Trophoblast cell (in vitro differentiated cells and primary cell): Measurements from ENCODE around the gene RPL10A.

Experiments
- DNase-seq, 2 donors: peaks; one replicate each; pipeline ENCODE4 v3.0.0-alpha.2; 2016
- H2AFZ ChIP-seq: 2 replicates; pipeline ENCODE4 v1.6.1; 2013; ENCODE audit warnings: low read length, moderate library complexity, mild to moderate bottlenecking; ENCODE audit not compliant: insufficient read depth, poor library complexity
- H2AK5ac ChIP-seq: 2 replicates; pipeline ENCODE4 v1.6.1; 2013; ENCODE audit warnings: mild to moderate bottlenecking, low read length
- H2BK120ac ChIP-seq: 2 replicates; pipeline ENCODE4 v1.6.1; 2013; ENCODE audit warnings: low read length, mild to moderate bottlenecking, moderate library complexity; ENCODE audit not compliant: insufficient read depth, poor library complexity
- H2BK12ac ChIP-seq: 2 replicates; pipeline ENCODE4 v1.6.1; 2013; ENCODE audit warnings: mild to moderate bottlenecking, low read length, moderate library complexity
- H2BK5ac ChIP-seq: 2 replicates; pipeline ENCODE4 v1.6.1; 2013; ENCODE audit warnings: low read length, low read depth, moderate library complexity, mild to moderate bottlenecking; ENCODE audit not compliant: poor library complexity
- H3K14ac ChIP-seq: 2 replicates; pipeline ENCODE4 v1.6.1; 2013; ENCODE audit warnings: mild to moderate bottlenecking, low read length
- H3K18ac ChIP-seq: 2 replicates; pipeline ENCODE4 v1.6.1; 2013; ENCODE audit warnings: mild to moderate bottlenecking, low read length
- H3K23ac ChIP-seq: 2 replicates; pipeline ENCODE4 v1.6.1; 2013; ENCODE audit warnings: low read length
- H3K27ac ChIP-seq: 2 replicates; pipeline ENCODE4 v1.5.1; 2013; ENCODE audit warnings: low read depth, mild to moderate bottlenecking, inconsistent platforms, low read length, moderate library complexity
- H3K27me3 ChIP-seq: 2 replicates; pipeline ENCODE4 v1.6.1; 2013; ENCODE audit warnings: inconsistent platforms, mild to moderate bottlenecking, low read length, moderate library complexity; ENCODE audit not compliant: insufficient read depth
- H3K36me3 ChIP-seq, 2 experiments: 1 replicate in 1 of 2; 2 replicates in 1 of 2; pipeline ENCODE4 v1.6.1; 2013; ENCODE audit warnings: low read length in 2 of 2, mild to moderate bottlenecking in 2 of 2, moderate library complexity in 1 of 2; ENCODE audit not compliant: insufficient read depth in 2 of 2, control insufficient read depth in 1 of 2
- H3K4ac ChIP-seq: 2 replicates; pipeline ENCODE4 v1.6.1; 2013; ENCODE audit warnings: low read depth, mild to moderate bottlenecking, low read length, moderate library complexity
- H3K4me1 ChIP-seq, 2 experiments: 1 replicate in 1 of 2; 2 replicates in 1 of 2; pipeline ENCODE4 v1.6.1; 2013; ENCODE audit warnings: low read length in 2 of 2, mild to moderate bottlenecking in 2 of 2, moderate library complexity in 1 of 2; ENCODE audit not compliant: insufficient read depth in 2 of 2, control insufficient read depth in 1 of 2
- H3K4me2 ChIP-seq: 2 replicates; pipeline ENCODE4 v1.6.1; 2013; ENCODE audit warnings: inconsistent platforms, mild to moderate bottlenecking, low read length, moderate library complexity
- H3K4me3 ChIP-seq: 2 replicates; pipeline ENCODE4 v1.5.1; 2013; ENCODE audit warnings: mild to moderate bottlenecking, low read depth, low read length, inconsistent platforms
- H3K79me1 ChIP-seq: one replicate; pipeline ENCODE4 v1.6.1; 2013; ENCODE audit warnings: low read length
- H3K79me2 ChIP-seq: 2 replicates; pipeline ENCODE4 v1.6.1; 2013; ENCODE audit warnings: low read length, mild to moderate bottlenecking; ENCODE audit not compliant: control insufficient read depth, insufficient read depth, poor library complexity
- H3K9ac ChIP-seq: 2 replicates; pipeline ENCODE4 v1.6.1; 2013; ENCODE audit warnings: mild to moderate bottlenecking, low read length
- H3K9me3 ChIP-seq: 2 replicates; pipeline ENCODE4 v1.6.1; 2013; ENCODE audit warnings: low read depth, mild to moderate bottlenecking, control low read depth, inconsistent platforms, low read length; ENCODE audit not compliant: insufficient read depth
- H4K12ac ChIP-seq: 2 replicates; pipeline ENCODE4 v1.6.1; 2013; ENCODE audit warnings: low read depth, mild to moderate bottlenecking, low read length, moderate library complexity
- H4K8ac ChIP-seq: 2 replicates; pipeline ENCODE4 v1.6.1; 2013; ENCODE audit warnings: low read depth, mild to moderate bottlenecking, low read length, moderate library complexity
- H4K91ac ChIP-seq: one replicate; pipeline ENCODE4 v1.6.1; 2013; ENCODE audit warnings: low read depth, mild to moderate bottlenecking, low read length, moderate library complexity
- WGBS: extraction: QIAGEN DNeasy Blood & Tissue Kit; methylation state at CpG from one replicate; pipeline ENCODE4 v1.1.7; 2013; ENCODE audit warnings: missing lambda C conversion rate; ENCODE audit not compliant: insufficient read length, insufficient coverage; ENCODE audit errors: extremely low coverage; 5-methylcytosine and 5-hydroxymethylcytosine counted together

Gene RPL10A

DNA sequence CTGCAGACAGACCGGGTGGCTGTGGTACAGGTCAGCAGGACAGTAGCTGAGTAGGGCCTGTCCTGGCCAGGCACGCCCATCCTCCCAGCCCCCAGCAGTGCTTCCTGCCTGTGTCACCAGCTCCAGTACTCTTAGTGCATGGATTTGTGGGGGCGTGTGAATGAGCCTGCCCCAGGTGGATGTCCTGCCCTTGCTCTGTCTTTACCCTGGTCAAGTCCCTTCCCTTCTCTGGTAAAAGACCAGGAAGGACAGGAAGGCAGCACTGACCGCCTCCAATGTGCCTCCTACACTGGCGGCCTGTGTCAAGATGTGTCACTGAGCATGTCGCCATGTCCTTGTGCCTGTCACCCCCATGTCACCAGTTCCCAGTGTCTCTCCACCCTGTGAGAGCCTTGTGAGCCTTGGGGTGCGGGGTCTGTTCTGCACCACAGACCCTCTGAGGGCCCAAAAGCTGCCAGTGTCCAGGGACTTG lies 16.8 kb downstream of the RPL10A start:
- peak overlapping the region; percentile 85 for H2BK12ac ChIP-seq
- peaks cover 43 to 48% of the 10 kb centered on the region in 2 experiments for H3K4me1 ChIP-seq
- no CpG with 5 or more reads among the region's 7 CpGs for WGBS
- H3K14ac ChIP-seq: peak overlapping the region; percentile 97
- peak overlapping the region; percentile 68 for H4K12ac ChIP-seq
- peak overlapping the region; percentile 98 for H2BK5ac ChIP-seq
- DNase-seq: peak in 1 of 2 donors; percentile 28
- no peak overlapping the region for H3K4me3 ChIP-seq
- peaks cover 46 to 51% of the 10 kb centered on the region in 2 experiments for H3K36me3 ChIP-seq
- no peaks in the 10 kb centered on the region for H3K9me3 ChIP-seq
- H2AFZ ChIP-seq: peak overlapping the region; percentile 55
- peak overlapping the region; percentile 98 for H4K91ac ChIP-seq
- peak overlapping the region; percentile 82 for H3K4ac ChIP-seq
- peak overlapping the region; percentile 100 for H3K27ac ChIP-seq
- peak overlapping the region; percentile 38 for H3K9ac ChIP-seq
- peak overlapping the region; percentile 53 for H3K4me2 ChIP-seq
- peaks cover 38% of the 10 kb centered on the region for H3K79me2 ChIP-seq
- peak overlapping the region; percentile 92 for H3K18ac ChIP-seq
- peaks cover 45% of the 10 kb centered on the region for H3K79me1 ChIP-seq
- no peak overlapping the region for H3K23ac ChIP-seq
- H2AK5ac ChIP-seq: peak overlapping the region; percentile 98
- peak overlapping the region; percentile 80 for H4K8ac ChIP-seq
- H3K27me3 ChIP-seq: no peaks in the 10 kb centered on the region
- peak overlapping the region; percentile 93 for H2BK120ac ChIP-seq

DNA sequence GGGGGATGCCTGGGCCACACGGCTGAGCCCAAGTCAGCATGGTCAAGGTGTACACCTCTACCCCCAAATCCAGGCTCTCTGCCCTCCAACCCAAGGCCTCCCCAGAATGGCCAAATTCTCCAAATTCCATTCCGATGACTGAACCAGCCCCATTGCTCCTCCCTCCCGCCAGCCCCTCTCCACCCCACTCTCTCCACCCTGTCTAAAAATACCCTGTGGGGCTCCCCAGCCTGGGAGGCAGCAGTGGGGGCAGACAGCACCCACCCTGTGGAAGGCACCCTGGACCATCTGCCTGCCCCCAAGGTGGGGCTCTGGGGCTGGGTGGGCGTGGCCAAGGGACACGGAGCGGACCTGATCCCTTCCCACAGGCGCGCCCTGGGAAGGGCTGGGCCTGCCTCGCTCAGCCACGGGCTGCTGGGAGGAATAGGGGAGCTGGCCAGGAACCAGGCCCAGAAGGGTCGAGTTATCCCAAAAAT lies 17.2 kb downstream of the RPL10A start:
- DNase-seq: peak; percentile 48 to 67
- Histone ChIP-seq H3K4me2 (peak overlapping the region; percentile 53), H4K12ac (peak overlapping the region; percentile 80), H3K36me3 (peaks cover 41 to 46% of the 10 kb centered on the region in 2 experiments), H2AFZ (peak overlapping the region; percentile 58), H3K27ac (peak overlapping the region; percentile 100), H4K8ac (peak overlapping the region; percentile 80), H3K14ac (peak overlapping the region; percentile 97), H3K79me2 (peaks cover 40% of the 10 kb centered on the region), H2BK120ac (peak overlapping the region; percentile 93), H3K9me3 (no peaks in the 10 kb centered on the region), H3K9ac (peak overlapping the region; percentile 81), H3K4me1 (peaks cover 45 to 51% of the 10 kb centered on the region in 2 experiments), H3K79me1 (peaks cover 48% of the 10 kb centered on the region), H4K91ac (peak overlapping the region; percentile 98), H3K4me3 (no peak overlapping the region), H2BK5ac (peak overlapping the region; percentile 98), H2AK5ac (peak overlapping the region; percentile 98), H3K27me3 (no peaks in the 10 kb centered on the region), H3K23ac (peak overlapping the region; percentile 44), H2BK12ac (peak overlapping the region; percentile 85), H3K18ac (peak overlapping the region; percentile 92), H3K4ac (peak overlapping the region; percentile 82)
- WGBS: no CpG with 5 or more reads among the region's 11 CpGs

DNA sequence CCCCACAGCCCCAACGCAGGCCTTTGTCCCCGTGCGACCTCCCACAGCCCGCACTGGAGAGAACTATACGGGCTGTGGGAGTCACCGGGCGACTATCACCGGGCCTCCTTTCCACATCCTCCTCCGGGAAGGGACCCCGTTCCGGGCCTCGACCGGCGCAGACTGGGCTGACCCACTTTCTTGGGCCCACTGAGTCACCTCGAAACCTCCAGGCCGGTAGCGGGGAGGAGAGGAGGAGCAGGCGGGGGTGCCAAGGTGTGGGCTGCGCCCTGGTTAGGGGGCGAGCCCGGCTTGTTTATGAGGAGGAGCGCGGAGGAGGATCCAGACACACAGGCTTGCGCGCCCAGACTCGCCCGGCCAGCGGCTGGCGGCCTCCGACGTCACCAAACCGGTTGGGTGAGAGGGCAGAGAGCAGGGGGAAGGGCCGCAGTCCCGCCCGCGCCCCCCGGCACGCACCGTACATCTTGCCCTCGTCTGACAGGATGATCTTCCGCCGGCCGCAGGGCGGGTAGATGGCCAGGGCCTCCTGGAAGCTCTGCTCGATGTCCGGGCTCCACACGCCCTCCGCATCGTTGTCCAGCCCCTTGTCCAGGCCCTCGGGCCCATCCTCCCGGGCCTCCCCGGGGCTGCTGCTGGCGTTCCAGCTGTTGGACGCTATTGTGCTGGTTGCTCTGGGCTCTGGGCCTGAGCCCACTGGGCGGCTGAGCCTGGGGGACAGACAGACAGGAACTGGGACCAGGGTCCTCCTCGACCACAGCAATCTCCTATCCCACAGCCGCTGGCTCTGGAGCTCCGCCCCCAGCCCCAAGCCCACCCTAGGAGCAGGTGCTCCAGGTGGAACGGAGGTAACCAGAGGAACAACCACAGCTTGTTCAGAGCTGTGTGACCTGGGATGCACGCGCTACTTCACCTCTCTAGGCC lies 18.1 kb downstream of the RPL10A start:
- peak overlapping the region; percentile 98 for H2AK5ac ChIP-seq
- H4K8ac ChIP-seq: peak overlapping the region; percentile 80
- peak overlapping the region; percentile 100 for H3K27ac ChIP-seq
- peak overlapping the region; percentile 98 for H2BK5ac ChIP-seq
- H3K36me3 ChIP-seq: peaks cover 33 to 38% of the 10 kb centered on the region in 2 experiments
- no peaks in the 10 kb centered on the region for H3K27me3 ChIP-seq
- no CpG with 5 or more reads among the region's 61 CpGs for WGBS
- peaks cover 57% of the 10 kb centered on the region for H3K79me1 ChIP-seq
- peak overlapping the region; percentile 80 for H4K12ac ChIP-seq
- H3K4me2 ChIP-seq: peak overlapping the region; percentile 53
- peak overlapping the region; percentile 82 for H3K4ac ChIP-seq
- peaks cover 52 to 59% of the 10 kb centered on the region in 2 experiments for H3K4me1 ChIP-seq
- peak overlapping the region; percentile 81 for H3K9ac ChIP-seq
- peaks cover 46% of the 10 kb centered on the region for H3K79me2 ChIP-seq
- peak overlapping the region; percentile 93 for H2BK120ac ChIP-seq
- H3K18ac ChIP-seq: peak overlapping the region; percentile 92
- peak overlapping the region; percentile 63 for H2BK12ac ChIP-seq
- peak; percentile 96 to 97 for DNase-seq
- H2AFZ ChIP-seq: peak overlapping the region; percentile 58
- H3K4me3 ChIP-seq: no peak overlapping the region
- peak overlapping the region; percentile 44 for H3K23ac ChIP-seq
- H3K9me3 ChIP-seq: no peaks in the 10 kb centered on the region
- H3K14ac ChIP-seq: peak overlapping the region; percentile 97
- peak overlapping the region; percentile 98 for H4K91ac ChIP-seq

DNA sequence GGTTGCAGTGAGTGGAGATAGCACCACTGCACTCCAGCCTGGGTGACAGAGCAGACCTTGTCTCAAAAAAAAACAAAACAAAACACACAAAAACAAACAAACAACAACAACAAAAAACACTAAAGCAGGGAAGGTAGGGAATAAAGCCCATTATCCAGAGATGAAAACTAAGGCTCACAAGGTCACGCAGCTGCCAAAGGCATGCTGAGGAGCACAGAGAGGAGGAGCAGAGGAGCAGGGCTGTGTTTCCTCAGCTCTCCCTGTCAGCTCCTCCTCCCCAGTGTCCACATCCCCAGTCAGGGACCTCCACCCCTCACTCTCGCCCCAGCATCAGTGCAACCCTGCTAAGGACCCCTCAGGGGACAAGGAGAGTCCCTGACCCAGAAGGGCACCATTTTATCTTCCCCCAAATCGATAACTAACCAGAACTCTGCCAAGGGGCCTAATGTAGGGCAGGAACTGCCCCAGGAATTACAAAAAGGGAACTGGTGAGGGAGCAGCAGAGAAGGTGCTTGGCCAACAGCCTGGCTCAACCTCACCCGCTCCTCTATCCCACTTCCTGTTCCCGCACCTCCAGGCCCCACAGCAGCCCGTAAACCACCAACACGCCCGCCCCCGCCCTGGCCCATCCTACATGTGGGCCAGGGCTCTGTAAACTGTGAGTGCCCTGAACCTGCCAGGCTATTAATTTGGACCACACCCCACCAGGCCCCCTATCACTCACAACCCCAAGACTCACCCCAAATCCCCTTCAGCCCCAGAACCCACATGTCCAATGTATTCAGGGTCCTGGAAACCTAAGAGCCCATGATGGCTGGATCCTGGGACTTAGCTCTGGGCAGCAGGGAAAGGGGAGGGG lies 19.7 kb downstream of the RPL10A start:
- Histone ChIP-seq H2AK5ac (peak overlapping the region; percentile 21), H2BK5ac (peak overlapping the region; percentile 51), H4K91ac (peak overlapping the region; percentile 79), H3K9ac (no peak overlapping the region), H3K9me3 (no peaks in the 10 kb centered on the region), H2BK12ac (peak overlapping the region; percentile 52), H3K27ac (peak overlapping the region; percentile 87), H3K36me3 (peaks cover 23 to 30% of the 10 kb centered on the region in 2 experiments), H3K23ac (no peak overlapping the region), H3K4me2 (no peak overlapping the region), H3K18ac (peak overlapping the region; percentile 13), H4K8ac (peak overlapping the region; percentile 18), H3K79me1 (peaks cover 72% of the 10 kb centered on the region), H3K4me1 (peaks cover 67 to 75% of the 10 kb centered on the region in 2 experiments), H3K4me3 (no peak overlapping the region), H2AFZ (no peak overlapping the region), H4K12ac (no peak overlapping the region), H3K14ac (peak overlapping the region; percentile 26), H3K27me3 (no peaks in the 10 kb centered on the region), H3K79me2 (peaks cover 54% of the 10 kb centered on the region), H3K4ac (peak overlapping the region; percentile 90), H2BK120ac (peak overlapping the region; percentile 54)
- WGBS: no CpG with 5 or more reads among the region's 9 CpGs
- DNase-seq: peak; percentile 67
